Lower leg skin (tissue), 4 donors: ENCODE data around the gene GCAT. TPM values are rescaled to one million over a fixed set of nuclear protein-coding genes. Genes with fewer than 3 reads are reported as not detected.

ENCODE experiments used
- DNase-seq, 2 donors: peaks; one replicate each; pipeline ENCODE4 v3.0.0-alpha.2; 2019; ENCODE audit warnings: low spot score in 2 of 2
- H3K4me3 ChIP-seq: fragments of 200-600 bp; sonication (generic); 2 replicates; pipeline ENCODE4 v1.5.1; 2017; ENCODE audit warnings: mild to moderate bottlenecking, low read depth; ENCODE audit not compliant: poor library complexity, severe bottlenecking
- CTCF ChIP-seq, 3 donors: fragments of 450-650 bp; IDR thresholded peaks; one replicate each; pipeline ENCODE4 v1.5.1; 2016; ENCODE audit warnings: antibody characterized with exemption in 3 of 3, mild to moderate bottlenecking in 3 of 3, moderate library complexity in 2 of 3
- POLR2A ChIP-seq, 2 donors: fragments of 450-650 bp; IDR thresholded peaks; one replicate each; pipeline ENCODE4 v1.6.1; 2016 to 2017; ENCODE audit warnings: antibody characterized with exemption in 2 of 2, mild to moderate bottlenecking in 1 of 2, moderate library complexity in 1 of 2
- WGBS, 2 donors: methylation state at CpG; one replicate each; pipeline ENCODE4 v1.1.5; 2018; 5-methylcytosine and 5-hydroxymethylcytosine counted together
- intact Hi-C: fragments of 100-400 bp; cut with DNase I; formaldehyde crosslinking; loops from one replicate; pipeline ENCODE4 v1.15.0; 2023; ENCODE audit warnings: low total_unique reads
- total RNA-seq, 4 donors: library from RNA; depleted of rRNA; stranded (reverse); fragments of >200 nt; gene quantifications; one replicate each; pipeline ENCODE4 v1.1.0, GENCODE V29; 2016

GCAT gene
- total RNA-seq, 4 donors from 2014 or later = 12.5 to 20.4 (median 16.2) TPM

GRCh38 chr22:37776639-37777005 is 31.1 kb upstream of the GCAT start:
- no peak for TF ChIP-seq CTCF (IDR thresholded peaks at IDR 0.05)
- TF ChIP-seq POLR2A (IDR thresholded peaks at IDR 0.05) = no peak
- DNase-seq = no peak
- no peak overlapping the region for H3K4me3 ChIP-seq
- WGBS, 2 donors = 54 to 63% methylated on average over 10 of the region's 10 CpGs
- intact Hi-C loops = no loop called here

GRCh38 chr22:37777122-37777687 is 30.5 kb upstream of the GCAT start:
- DNase-seq = peak; percentile 76 to 92
- no peak overlapping the region for H3K4me3 ChIP-seq
- intact Hi-C loops = no loop called here
- TF ChIP-seq CTCF (IDR thresholded peaks at IDR 0.05) (no peak), POLR2A (IDR thresholded peaks at IDR 0.05) (no peak)
- 29 to 37% methylated on average over 11 of the region's 11 CpGs for WGBS, 2 donors

GRCh38 chr22:37778370-37779009 is 29.2 kb upstream of the GCAT start:
- 82 to 86% methylated on average over 10 of the region's 10 CpGs for WGBS, 2 donors
- DNase-seq = no peak
- no peak overlapping the region for H3K4me3 ChIP-seq
- intact Hi-C loops = no loop called here
- TF ChIP-seq POLR2A (IDR thresholded peaks at IDR 0.05) (no peak), CTCF (IDR thresholded peaks at IDR 0.05) (no peak)

GRCh38 chr22:37781434-37782059 is 26.2 kb upstream of the GCAT start:
- intact Hi-C loops = no loop called here
- 37 to 38% methylated on average over 13 of the region's 13 CpGs for WGBS, 2 donors

GRCh38 chr22:37782340-37783168 is 25.2 kb upstream of the GCAT start:
- WGBS, 2 donors = 55 to 76% methylated on average over 18 of the region's 18 CpGs
- DNase-seq = no peak
- no peak for TF ChIP-seq CTCF (IDR thresholded peaks at IDR 0.05)
- TF ChIP-seq POLR2A (IDR thresholded peaks at IDR 0.05) = no peak
- no peak overlapping the region for H3K4me3 ChIP-seq
- intact Hi-C loops = no loop called here

More at GRCh38 chr22:37781434-37782059, 26.2 kb upstream of the GCAT start:
- DNase-seq = peak in 1 of 2 donors; percentile 90
- TF ChIP-seq POLR2A (IDR thresholded peaks at IDR 0.05) (no peak), CTCF (IDR thresholded peaks at IDR 0.05) (no peak)
- H3K4me3 ChIP-seq = no peak overlapping the region
